Naive thymus-derived CD8-positive, alpha-beta T cell (primary cell): ENCODE measurements around the gene TIMM17A. TPM values are rescaled to one million over a fixed set of nuclear protein-coding genes. Genes with fewer than 3 reads are reported as not detected.

ENCODE experiments used
- ATAC-seq, 2 donors: fragments of 150-1000 bp; cut with Tn5 transposase in 1 of 2; sonication (Bioruptor Pico), chemical (Tn5 transposase) in 1 of 2; 1 replicate in 1 of 2; 2 replicates in 1 of 2; pipeline ENCODE4 v1.10.0; 2021; ENCODE audit warnings: mild to moderate bottlenecking in 2 of 2, moderate library complexity in 2 of 2
- POLR2A ChIA-PET: fragments of 350-600 bp; sonication (Branson Sonifier 250); formaldehyde crosslinking; loops from one replicate; lab custom pipeline; 2021; ENCODE audit warnings: antibody characterized with exemption; lab: Charles Lee
- DNase-seq, 10 donors: peaks; one replicate each; pipeline versions ENCODE4 v3.0.0 to v3.0.0-alpha.2; 2020 to 2022
- H3K27ac Mint-ChIP-seq, 10 donors: one replicate each; pipeline ENCODE4 v1.8.0; 2020 to 2022; ENCODE audit warnings: mild to moderate bottlenecking in 10 of 10, mixed read lengths in 10 of 10, moderate library complexity in 4 of 10, inconsistent platforms in 1 of 10
- H3K27me3 Mint-ChIP-seq, 5 donors: one replicate each; pipeline ENCODE4 v1.8.0; 2021 to 2022; ENCODE audit warnings: mixed read lengths in 5 of 5
- H3K36me3 Mint-ChIP-seq, 3 donors: one replicate each; pipeline ENCODE4 v1.8.0; 2020 to 2022; ENCODE audit warnings: mixed read lengths in 3 of 3, mild to moderate bottlenecking in 2 of 3, inconsistent platforms in 1 of 3
- H3K4me1 Mint-ChIP-seq, 4 donors: one replicate each; pipeline ENCODE4 v1.8.0; 2021 to 2022; ENCODE audit warnings: mixed read lengths in 4 of 4
- H3K4me3 Mint-ChIP-seq, 10 donors: one replicate each; pipeline ENCODE4 v1.8.0; 2020 to 2022; ENCODE audit warnings: mild to moderate bottlenecking in 10 of 10, mixed read lengths in 10 of 10, moderate library complexity in 6 of 10, inconsistent platforms in 1 of 10
- H3K9me3 Mint-ChIP-seq, 9 donors: one replicate each; pipeline ENCODE4 v1.8.0; 2020 to 2022; ENCODE audit warnings: mixed read lengths in 9 of 9, mild to moderate bottlenecking in 3 of 9, inconsistent platforms in 1 of 9, moderate library complexity in 1 of 9
- polyA plus RNA-seq, 3 donors: library from polyadenylated mRNA; unstranded; fragments of 300-500 nt; fragmentation: Illumina TruSeq; gene quantifications; one replicate each; pipeline ENCODE4 v1.2.3, GENCODE V29; 2021
- total RNA-seq, 8 experiments: library from RNA in 2 of 8; stranded (reverse) in 2 of 8; gene quantifications; one replicate each; pipeline ENCODE4 v1.2.3 and lab custom pipeline; 2021 to 2026

TIMM17A gene
- total and polyA plus RNA-seq, 5 experiments from 2014 or later: 15.5 to 31.8 (median 25.3) TPM

DNA sequence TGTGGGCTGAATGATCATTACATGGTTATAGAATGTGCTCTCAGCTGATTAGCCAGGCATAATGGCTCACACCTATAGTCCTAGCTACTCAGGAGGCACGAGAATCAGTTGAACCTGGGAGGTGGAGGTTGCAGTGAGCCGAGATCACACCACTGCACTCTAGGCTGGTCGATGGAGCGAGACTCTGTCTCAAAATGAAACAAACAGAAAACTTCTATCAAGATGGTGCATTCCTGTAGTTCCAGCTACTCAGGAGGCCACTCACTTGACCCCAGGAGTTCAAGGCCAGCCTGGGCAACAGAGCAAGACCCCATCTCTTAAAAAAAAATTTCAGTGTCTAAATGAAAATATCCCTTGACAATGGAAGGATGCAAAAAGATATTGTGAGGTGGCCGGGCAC is 10.9 kb downstream of the TIMM17A start:
- Mint-ChIP-seq H3K27ac (peak overlapping the region in 1 of 10 donors; percentile 47), H3K9me3 (no peaks in the 10 kb centered on the region), H3K4me3 (no peak overlapping the region), H3K27me3 (no peaks in the 10 kb centered on the region), H3K4me1 (peaks cover 2 to 8% (median 4%) of the 10 kb centered on the region in 4 donors), H3K36me3 (peaks cover 0 to 88% (median 29%) of the 10 kb centered on the region in 3 donors)
- POLR2A ChIA-PET: no interaction called here
- ATAC-seq (no peak), DNase-seq (no peak)

DNA sequence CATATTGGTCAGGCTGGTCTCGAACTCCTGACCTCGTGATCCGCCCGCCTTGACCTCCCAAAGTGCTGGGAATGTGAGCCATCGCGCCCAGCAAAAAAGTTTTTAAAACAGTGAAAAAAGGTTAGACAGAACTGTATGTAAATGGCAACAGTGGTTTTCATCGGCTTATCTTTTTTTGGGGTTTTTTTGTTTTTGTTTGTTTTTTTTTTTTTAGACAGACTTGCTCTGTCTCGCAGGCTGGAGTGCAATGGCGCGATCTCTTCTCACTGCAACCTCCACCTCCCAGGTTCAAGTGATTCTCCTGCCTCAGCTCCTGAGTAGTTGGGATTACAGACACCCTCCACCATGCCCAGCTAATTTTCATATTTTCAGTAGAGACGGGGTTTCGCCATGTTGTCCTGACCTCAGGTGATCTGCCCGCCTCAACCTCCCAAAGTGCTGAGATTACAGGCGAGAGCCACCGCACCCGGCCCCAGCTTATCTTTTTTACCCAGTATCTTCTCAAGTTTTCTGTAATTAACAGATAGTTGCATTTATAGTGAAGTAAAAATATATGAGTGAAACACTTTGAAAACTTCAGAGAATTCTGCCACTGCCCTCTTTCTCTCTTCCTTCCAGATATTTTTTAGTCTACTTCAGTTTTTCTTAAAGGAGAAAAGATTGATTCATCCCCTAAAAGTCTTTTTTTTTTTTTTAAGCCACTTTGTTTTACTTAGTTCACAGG is 13.1 kb downstream of the TIMM17A start:
- Mint-ChIP-seq H3K27ac (peak overlapping the region in 3 of 10 donors; percentile 25 to 59 (median 37)), H3K27me3 (no peaks in the 10 kb centered on the region), H3K36me3 (peaks cover 0 to 67% (median 22%) of the 10 kb centered on the region in 3 donors), H3K9me3 (no peaks in the 10 kb centered on the region), H3K4me3 (no peak overlapping the region), H3K4me1 (peaks cover 0 to 6% (median 5%) of the 10 kb centered on the region in 4 donors)
- DNase-seq: no peak
- POLR2A ChIA-PET: interaction anchor here (0.5 to 1.0 kb wide), 2 partner anchors 14 to 1686 kb away, joined by 3 to 4 read pairs; no protein-coding TSS in a partner anchor
- ATAC-seq: no peak

DNA sequence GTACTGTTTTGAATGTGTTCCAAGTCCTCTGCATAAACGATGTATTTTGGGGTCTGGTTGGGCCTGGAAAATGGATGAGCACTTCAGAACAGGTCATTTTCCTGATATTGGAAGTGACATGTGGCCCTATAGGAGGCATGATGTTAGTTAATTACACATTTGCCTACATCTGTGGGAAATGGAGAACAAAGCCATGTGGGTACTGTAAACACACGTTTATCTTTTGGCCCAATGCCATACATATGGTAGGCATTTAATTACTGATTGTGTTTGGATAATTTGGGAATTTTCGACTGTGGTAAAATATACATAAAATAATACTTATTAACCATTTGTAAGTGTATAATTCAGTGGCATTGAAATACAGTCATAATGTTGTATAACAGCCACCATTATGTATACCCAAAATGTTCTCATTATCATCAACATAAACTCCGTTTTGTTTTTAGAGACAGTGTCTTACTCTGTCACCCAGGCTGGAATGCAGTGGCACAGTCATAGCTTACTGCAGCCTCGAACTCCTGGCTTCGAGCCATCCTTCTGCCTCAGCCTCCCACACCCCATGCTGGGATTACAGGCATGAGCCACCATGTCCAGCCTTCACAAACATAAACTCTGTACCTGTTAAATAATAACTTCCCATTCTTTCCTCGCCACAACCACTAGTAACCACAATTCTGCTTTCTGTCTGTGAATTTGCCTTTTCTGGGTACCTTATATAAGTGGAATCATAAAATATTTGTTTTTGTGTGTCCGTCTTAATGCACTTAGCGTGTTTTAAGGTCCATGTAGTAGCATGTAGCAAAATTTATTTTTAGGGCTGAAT is 15.2 kb downstream of the TIMM17A start:
- Mint-ChIP-seq H3K27ac (no peak overlapping the region), H3K4me3 (no peak overlapping the region), H3K27me3 (no peaks in the 10 kb centered on the region), H3K36me3 (peaks cover 0 to 50% (median 12%) of the 10 kb centered on the region in 3 donors), H3K9me3 (no peaks in the 10 kb centered on the region), H3K4me1 (peaks cover 0 to 5% (median 5%) of the 10 kb centered on the region in 4 donors)
- POLR2A ChIA-PET: no interaction called here
- DNase-seq (no peak), ATAC-seq (no peak)

DNA sequence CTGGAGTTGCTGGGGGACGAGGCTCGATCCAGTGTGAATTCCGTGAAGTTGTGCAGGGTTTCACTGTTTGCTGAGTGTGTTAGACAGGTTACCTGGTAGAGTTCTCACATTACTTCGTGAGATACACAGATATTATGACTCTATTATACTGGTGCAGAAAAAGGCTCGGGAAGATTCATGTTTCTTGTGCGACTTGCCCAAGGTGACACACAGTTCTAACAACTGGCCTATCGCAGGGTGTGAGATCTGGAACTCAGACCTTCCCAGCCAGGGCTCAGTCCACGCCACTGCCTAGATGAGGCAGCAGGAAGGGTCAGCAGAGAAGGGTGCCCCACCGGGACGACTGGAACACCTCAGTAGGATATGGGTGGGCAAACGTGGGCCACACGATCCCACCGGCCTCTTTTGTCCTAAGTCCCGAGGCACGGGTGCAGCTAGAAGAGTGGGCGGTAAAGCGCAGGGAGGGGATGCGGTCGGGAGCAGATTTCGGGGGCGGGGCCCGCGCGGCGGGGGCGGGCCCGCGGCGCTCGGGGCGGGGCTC is 26.8 kb downstream of the TIMM17A start:
- H3K4me3 Mint-ChIP-seq: peak overlapping the region; percentile 88 to 98 (median 95)
- ATAC-seq (peak; percentile 73 to 78), DNase-seq (peak in 8 of 10 donors; percentile 27 to 74 (median 59))
- H3K27me3 Mint-ChIP-seq: no peaks in the 10 kb centered on the region
- POLR2A ChIA-PET: interaction anchor here (0.6 to 3.4 kb wide), 5 partner anchors 9 to 806 kb away, joined by 3 to 20 read pairs (median 5); partner anchors contain the start of genes IPO9 and TIMM17A
- peaks cover 0 to 5% (median 0%) of the 10 kb centered on the region in 3 donors for H3K36me3 Mint-ChIP-seq
- peaks cover 21 to 32% (median 26%) of the 10 kb centered on the region in 4 donors for H3K4me1 Mint-ChIP-seq
- no peaks in the 10 kb centered on the region for H3K9me3 Mint-ChIP-seq
- peak overlapping the region; percentile 48 to 96 (median 94) for H3K27ac Mint-ChIP-seq

DNA sequence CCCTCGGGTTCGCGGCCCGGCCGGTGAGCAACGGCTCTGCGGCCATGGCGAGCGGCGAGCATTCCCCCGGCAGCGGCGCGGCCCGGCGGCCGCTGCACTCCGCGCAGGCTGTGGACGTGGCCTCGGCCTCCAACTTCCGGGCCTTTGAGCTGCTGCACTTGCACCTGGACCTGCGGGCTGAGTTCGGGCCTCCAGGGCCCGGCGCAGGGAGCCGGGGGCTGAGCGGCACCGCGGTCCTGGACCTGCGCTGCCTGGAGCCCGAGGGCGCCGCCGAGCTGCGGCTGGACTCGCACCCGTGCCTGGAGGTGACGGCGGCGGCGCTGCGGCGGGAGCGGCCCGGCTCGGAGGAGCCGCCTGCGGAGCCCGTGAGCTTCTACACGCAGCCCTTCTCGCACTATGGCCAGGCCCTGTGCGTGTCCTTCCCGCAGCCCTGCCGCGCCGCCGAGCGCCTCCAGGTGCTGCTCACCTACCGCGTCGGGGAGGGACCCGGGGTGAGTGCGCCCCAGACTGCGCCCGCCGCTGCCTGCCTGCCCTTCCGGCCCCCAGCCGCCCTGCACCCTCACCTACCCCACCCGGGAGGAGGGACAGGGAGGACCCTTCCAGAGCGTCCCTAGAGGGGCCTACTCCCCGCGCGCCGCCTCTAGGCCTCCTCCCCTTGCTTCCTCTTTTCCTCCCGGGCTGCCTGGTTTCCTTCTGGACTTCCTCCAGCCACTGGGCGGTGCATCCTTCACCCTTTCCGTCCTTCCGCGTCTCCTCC is 27.5 kb downstream of the TIMM17A start, which contains the start of gene RNPEP:
RNPEP (plus strand) TSS at position 26 of the 757 bp plus-strand sequence; CDS start at position 45, 19 bp downstream.
- POLR2A ChIA-PET: interaction anchor here (0.6 to 3.4 kb wide), 7 partner anchors 9 to 807 kb away, joined by 3 to 20 read pairs (median 4); partner anchors contain the start of genes IPO9 and TIMM17A
- Mint-ChIP-seq H3K27me3 (no peaks in the 10 kb centered on the region), H3K36me3 (peaks cover 0 to 5% (median 0%) of the 10 kb centered on the region in 3 donors), H3K4me1 (peaks cover 21 to 32% (median 26%) of the 10 kb centered on the region in 4 donors), H3K27ac (peak within 1 kb of the TSS; percentile 92 to 98 (median 96)), H3K4me3 (peak within 1 kb of the TSS; percentile 91 to 100 (median 96)), H3K9me3 (no peaks in the 10 kb centered on the region)
- ATAC-seq: peak; percentile 86 to 87
- DNase-seq: peak; percentile 49 to 75 (median 56)

DNA sequence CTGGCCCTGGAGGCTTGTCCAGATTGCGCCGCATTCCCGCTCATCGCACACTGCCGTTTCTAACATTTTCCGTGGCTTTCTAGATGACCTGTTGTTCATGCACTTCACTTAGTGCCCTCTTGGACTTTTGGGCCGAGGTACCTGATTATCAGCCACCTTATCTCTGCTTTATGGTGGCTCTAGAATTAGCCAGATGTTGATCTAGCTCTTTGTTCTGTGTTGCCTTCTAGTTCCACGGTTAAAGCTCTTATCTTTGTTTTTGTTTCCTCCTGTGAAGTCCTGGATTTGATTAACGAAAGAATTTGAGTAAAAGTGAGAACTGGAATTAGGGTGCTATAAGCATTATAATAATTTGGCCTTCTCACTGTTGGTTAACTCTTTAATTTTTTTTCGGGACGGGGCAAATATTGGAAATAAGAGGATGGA is 28.1 kb downstream of the TIMM17A start:
- Mint-ChIP-seq H3K9me3 (no peaks in the 10 kb centered on the region), H3K27ac (peak overlapping the region; percentile 87 to 98 (median 96)), H3K4me3 (peak overlapping the region; percentile 91 to 100 (median 96)), H3K36me3 (peaks cover 0 to 10% (median 0%) of the 10 kb centered on the region in 3 donors), H3K4me1 (peaks cover 21 to 32% (median 26%) of the 10 kb centered on the region in 4 donors), H3K27me3 (no peaks in the 10 kb centered on the region)
- ATAC-seq (peak in 1 of 2 donors; percentile 2), DNase-seq (no peak)
- POLR2A ChIA-PET: interaction anchor here (0.6 to 3.4 kb wide), 5 partner anchors 10 to 28 kb away, joined by 3 to 20 read pairs (median 5); partner anchors contain the start of gene TIMM17A

DNA sequence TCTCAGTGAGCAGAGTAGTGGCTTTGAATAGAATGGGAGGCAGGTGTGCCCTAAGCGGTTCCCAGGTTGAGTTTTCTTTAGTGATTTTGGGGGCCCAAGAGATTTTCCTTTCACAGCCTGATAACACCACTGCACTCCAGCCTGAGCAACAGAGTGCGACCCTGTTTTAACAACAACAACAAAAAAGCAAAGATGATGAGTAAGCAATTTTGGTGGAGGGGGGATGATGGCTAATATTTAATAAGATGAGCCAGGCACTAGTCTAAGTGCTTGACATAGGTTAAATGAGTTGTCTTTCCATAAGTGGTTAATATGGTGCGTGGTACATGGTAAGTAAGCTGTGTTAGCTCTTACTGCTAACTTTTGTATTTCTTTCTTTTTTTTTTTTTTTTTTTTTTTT is 29.1 kb downstream of the TIMM17A start:
- Mint-ChIP-seq H3K27ac (peak overlapping the region in 6 of 10 donors; percentile 24 to 83 (median 56)), H3K27me3 (no peaks in the 10 kb centered on the region), H3K4me3 (peak overlapping the region in 7 of 10 donors; percentile 13 to 98 (median 96)), H3K9me3 (no peaks in the 10 kb centered on the region), H3K4me1 (peaks cover 21 to 32% (median 26%) of the 10 kb centered on the region in 4 donors), H3K36me3 (peaks cover 0 to 21% (median 2%) of the 10 kb centered on the region in 3 donors)
- no peak for DNase-seq
- POLR2A ChIA-PET: no interaction called here
- no peak for ATAC-seq

DNA sequence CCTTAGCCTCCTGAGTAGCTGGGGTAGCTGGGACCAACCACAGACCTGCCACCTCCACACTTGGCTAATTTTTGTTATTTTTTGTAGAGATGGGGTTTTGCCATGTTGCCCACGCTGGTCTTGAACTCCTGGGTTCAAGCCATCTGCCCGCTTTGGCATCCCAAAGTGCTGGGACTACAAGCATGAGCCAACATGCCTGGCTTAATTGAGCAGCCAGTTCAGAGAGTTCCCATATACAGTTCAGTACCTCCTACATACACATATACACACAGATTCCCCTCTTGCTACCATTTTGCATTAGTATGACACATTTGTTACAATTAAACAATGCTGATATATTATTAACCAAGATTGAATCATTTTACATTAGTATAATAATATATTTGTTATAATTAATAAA is 30.1 kb downstream of the TIMM17A start:
- Mint-ChIP-seq H3K9me3 (no peaks in the 10 kb centered on the region), H3K36me3 (peaks cover 0 to 30% (median 2%) of the 10 kb centered on the region in 3 donors), H3K4me1 (peaks cover 21 to 32% (median 26%) of the 10 kb centered on the region in 4 donors), H3K27ac (peak overlapping the region in 4 of 10 donors; percentile 15 to 86 (median 48)), H3K27me3 (no peaks in the 10 kb centered on the region), H3K4me3 (no peak overlapping the region)
- no peak for ATAC-seq
- POLR2A ChIA-PET: interaction anchor here (0.6 kb wide), 1 partner anchor 31 kb away, joined by 5 read pairs; no protein-coding TSS in a partner anchor
- DNase-seq: no peak

DNA sequence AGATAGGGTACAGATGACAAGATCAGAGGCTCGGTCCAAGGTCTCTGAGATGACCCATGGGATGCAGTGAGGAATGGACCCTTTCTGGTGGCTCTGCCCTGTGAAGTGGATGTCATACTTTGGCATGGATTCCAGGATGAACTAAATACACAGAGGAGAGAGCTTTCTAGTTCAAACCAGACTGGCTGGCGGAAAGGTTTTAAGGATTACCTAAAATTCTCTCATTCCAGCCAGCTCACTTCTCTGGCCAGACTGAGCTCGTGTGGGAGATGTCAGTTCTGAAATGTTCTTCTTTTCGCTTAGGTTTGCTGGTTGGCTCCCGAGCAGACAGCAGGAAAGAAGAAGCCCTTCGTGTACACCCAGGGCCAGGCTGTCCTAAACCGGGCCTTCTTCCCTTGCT is 33.3 kb downstream of the TIMM17A start:
- H3K27me3 Mint-ChIP-seq: no peaks in the 10 kb centered on the region
- H3K36me3 Mint-ChIP-seq: peaks cover 0 to 60% (median 16%) of the 10 kb centered on the region in 3 donors
- no peak overlapping the region for H3K27ac Mint-ChIP-seq
- DNase-seq (no peak), ATAC-seq (no peak)
- POLR2A ChIA-PET: no interaction called here
- no peaks in the 10 kb centered on the region for H3K9me3 Mint-ChIP-seq
- H3K4me1 Mint-ChIP-seq: peaks cover 10 to 17% (median 12%) of the 10 kb centered on the region in 4 donors
- H3K4me3 Mint-ChIP-seq: no peak overlapping the region

DNA sequence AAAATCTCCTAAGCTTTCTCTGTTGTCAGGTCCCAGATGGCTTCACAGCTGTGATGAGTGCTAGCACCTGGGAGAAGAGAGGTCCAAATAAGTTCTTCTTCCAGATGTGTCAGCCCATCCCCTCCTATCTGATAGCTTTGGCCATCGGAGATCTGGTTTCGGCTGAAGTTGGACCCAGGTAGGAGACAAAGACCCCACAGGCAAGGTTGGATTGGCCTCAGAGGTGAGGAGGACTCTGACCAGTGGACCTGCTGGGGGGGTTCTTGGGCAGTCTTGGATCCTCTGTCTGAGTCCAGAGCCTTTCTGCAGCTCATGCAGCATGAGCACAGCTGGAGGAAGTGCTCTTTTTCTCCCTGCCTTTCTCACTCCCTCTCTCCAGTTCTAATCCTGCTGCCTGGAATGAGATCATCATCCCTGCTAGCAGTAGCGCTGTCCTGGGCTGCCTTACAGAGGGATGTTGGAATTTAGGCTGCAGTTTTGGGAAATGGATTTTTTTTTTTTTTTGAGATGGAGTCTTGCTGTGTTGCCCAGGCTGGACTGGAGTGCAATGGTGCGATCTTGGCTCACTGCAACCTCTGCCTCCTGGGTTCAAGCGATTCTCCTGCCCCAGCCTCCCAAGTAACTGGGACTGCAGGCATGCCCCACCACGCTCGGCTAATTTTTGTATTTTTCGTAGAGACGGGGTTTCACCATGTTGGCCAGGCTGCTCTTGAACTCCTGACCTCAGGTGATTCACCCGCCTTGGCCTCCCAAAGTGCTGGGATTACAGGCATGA is 34.2 kb downstream of the TIMM17A start:
- Mint-ChIP-seq H3K36me3 (peaks cover 4 to 69% (median 23%) of the 10 kb centered on the region in 3 donors), H3K9me3 (no peaks in the 10 kb centered on the region), H3K27me3 (no peaks in the 10 kb centered on the region), H3K4me3 (no peak overlapping the region), H3K4me1 (peaks cover under 1 to 10% (median 6%) of the 10 kb centered on the region in 4 donors), H3K27ac (peak overlapping the region in 1 of 10 donors; percentile 65)
- ATAC-seq (no peak), DNase-seq (no peak)
- POLR2A ChIA-PET: no interaction called here

DNA sequence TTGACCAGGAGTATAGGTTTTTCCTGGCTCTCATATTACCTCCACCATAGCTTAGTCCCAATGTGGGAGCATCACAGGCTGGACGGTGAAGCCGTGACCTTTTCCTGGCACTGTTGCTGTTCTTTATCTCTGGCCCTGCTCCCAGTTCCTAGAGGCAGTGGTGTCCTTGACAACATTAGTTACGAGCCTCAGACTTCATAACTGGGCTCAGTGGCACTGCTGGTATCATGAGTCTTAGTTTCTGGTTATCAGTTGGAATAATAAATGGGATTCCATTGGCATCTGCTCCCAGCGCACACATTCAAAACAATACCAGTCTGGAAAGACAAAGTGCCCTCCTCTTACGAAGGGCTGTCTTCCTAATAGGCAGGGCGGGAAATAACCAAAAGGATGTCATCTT is 35.1 kb downstream of the TIMM17A start:
- Mint-ChIP-seq H3K36me3 (peaks cover 4 to 75% (median 23%) of the 10 kb centered on the region in 3 donors), H3K9me3 (no peaks in the 10 kb centered on the region), H3K4me1 (peaks cover 0 to 6% (median 4%) of the 10 kb centered on the region in 4 donors), H3K27ac (peak overlapping the region in 1 of 10 donors; percentile 38), H3K4me3 (no peak overlapping the region), H3K27me3 (no peaks in the 10 kb centered on the region)
- DNase-seq (no peak), ATAC-seq (no peak)
- POLR2A ChIA-PET: no interaction called here
